A549 (cell line): ENCODE data around the gene NBEAL2. TPM values are rescaled to one million over a fixed set of nuclear protein-coding genes. Genes with fewer than 3 reads are reported as not detected.
A peak's percentile ranks its signal among the peaks of the same experiment; 100 is the strongest.

Experiments used
- ATAC-seq, 2 experiments: fragments of 200-7000 bp in 1 of 2; fragments of >200 bp in 1 of 2; cut with Nextera tagmentation in 1 of 2; cut with Tn5 transposase in 1 of 2; 3 replicates each; pipeline versions ENCODE4 v1.8.0 to v1.9.1; 2018 to 2020; ENCODE audit warnings: mild to moderate bottlenecking in 1 of 2, moderate library complexity in 1 of 2
- CTCF ChIA-PET: fragments of 300-600 bp; sonication (Branson Sonifier 250); formaldehyde crosslinking; extraction: SDS; loops from one replicate; lab custom pipeline; 2021; ENCODE audit warnings: antibody characterized with exemption, inconsistent platforms; lab: Yijun Ruan, JAX
- POLR2A ChIA-PET: fragments of 350-600 bp; formaldehyde crosslinking; extraction: SDS; loops from one replicate; lab custom pipeline; 2021; ENCODE audit warnings: antibody characterized with exemption, inconsistent platforms; lab: Yijun Ruan, JAX
- DNase-seq, 2 experiments: peaks; one replicate each; pipeline versions ENCODE4 v3.0.0 to v3.0.0-alpha.2; 2011 to 2016; ENCODE audit warnings: low read depth in 1 of 2, low spot score in 1 of 2
- FAIRE-seq: peaks from 2 replicates; lab custom pipeline; 2011; peaks lifted over from hg19 to GRCh38; lab: Jason Lieb, UNC
- H3K27ac ChIP-seq, 2 experiments: fragments of >200 bp; sonication (Bioruptor Twin); formaldehyde crosslinking; 3 replicates each; pipeline ENCODE4 v1.5.1; 2016 to 2017
- H3K4me1 ChIP-seq: fragments of >200 bp; sonication (Bioruptor Twin); formaldehyde crosslinking; 3 replicates; pipeline ENCODE4 v1.6.1; 2016
- H3K4me2 ChIP-seq: fragments of >200 bp; sonication (Bioruptor Twin); formaldehyde crosslinking; 3 replicates; pipeline ENCODE4 v1.6.1; 2016
- H3K4me3 ChIP-seq: fragments of >200 bp; sonication (Bioruptor Twin); formaldehyde crosslinking; 3 replicates; pipeline ENCODE4 v1.5.1; 2016
- H3K9me3 ChIP-seq: fragments of >200 bp; sonication (Bioruptor Twin); formaldehyde crosslinking; 3 replicates; pipeline ENCODE4 v1.6.1; 2016
- FOSB ChIP-seq: fragments of 250-450 bp; sonication (Bioruptor Pico); IDR thresholded peaks from 2 replicates; pipeline ENCODE4 v1.5.0; 2020; ENCODE audit warnings: mild to moderate bottlenecking, moderate library complexity
- FOXS1 ChIP-seq: fragments of 250-450 bp; sonication (Bioruptor Pico); IDR thresholded peaks from 2 replicates; pipeline ENCODE4 v1.5.0; 2020; ENCODE audit warnings: mild to moderate bottlenecking, moderate library complexity
- HOXA7 ChIP-seq: fragments of 250-450 bp; sonication (Bioruptor Pico); IDR thresholded peaks from 2 replicates; pipeline ENCODE4 v1.5.0; 2020; ENCODE audit warnings: mild to moderate bottlenecking, moderate library complexity
- JUNB ChIP-seq: fragments of >200 bp; sonication (Bioruptor Twin); formaldehyde crosslinking; IDR thresholded peaks from 2 replicates; pipeline ENCODE4 v1.6.1; 2016
- MAFK ChIP-seq: fragments of 450-650 bp; IDR thresholded peaks from 2 replicates; pipeline ENCODE4 v1.6.1; 2014; ENCODE audit not compliant: partially characterized antibody
- MYC ChIP-seq: IDR thresholded peaks from 2 replicates; pipeline ENCODE4 v1.6.1; 2012; ENCODE audit warnings: mild to moderate bottlenecking, inconsistent platforms, low read length, improper control_type of control experiment, borderline replicate concordance
- POLR2A ChIP-seq: IDR thresholded peaks from 2 replicates; pipeline ENCODE4 v1.6.1; 2012; ENCODE audit warnings: mild to moderate bottlenecking, low read length
- REST ChIP-seq: fragments of 200-600 bp; sonication (generic); IDR thresholded peaks from 2 replicates; pipeline ENCODE4 v1.6.1; 2016; ENCODE audit warnings: antibody characterized with exemption, mild to moderate bottlenecking, moderate library complexity
- RNF2 ChIP-seq: fragments of 200-600 bp; sonication (generic); IDR thresholded peaks from 2 replicates; pipeline ENCODE4 v1.6.1; 2016; ENCODE audit warnings: low read depth, mild to moderate bottlenecking, antibody characterized with exemption, moderate library complexity, borderline replicate concordance
- SMC3 ChIP-seq: fragments of >200 bp; sonication (Bioruptor Twin); formaldehyde crosslinking; IDR thresholded peaks from 3 replicates; pipeline ENCODE4 v1.6.1; 2018; ENCODE audit warnings: inconsistent platforms
- TFCP2L1 ChIP-seq: fragments of 250-450 bp; sonication (Bioruptor Pico); IDR thresholded peaks from 2 replicates; pipeline ENCODE4 v1.5.0; 2021; ENCODE audit warnings: mild to moderate bottlenecking
- USF2 ChIP-seq: fragments of 450-650 bp; IDR thresholded peaks from 2 replicates; pipeline ENCODE4 v1.6.1; 2014; ENCODE audit warnings: antibody characterized with exemption
- ZFP36 ChIP-seq: fragments of 450-650 bp; IDR thresholded peaks from 2 replicates; pipeline ENCODE4 v1.6.1; 2014; ENCODE audit warnings: borderline replicate concordance; ENCODE audit not compliant: partially characterized antibody
- WGBS: methylation state at CpG from one replicate; pipeline ENCODE4 v1.1.6; 2017; ENCODE audit errors: missing lambda C conversion rate; 5-methylcytosine and 5-hydroxymethylcytosine counted together
- polyA plus RNA-seq, 4 experiments: library from polyadenylated mRNA; depleted of rRNA in 3 of 4; stranded (reverse); fragments of >200 nt; fragmentation: RNase III in 1 of 4; extraction: RNeasy Plus Mini Kit Qiagen cat#74134 plus additional on column Dnase treatment in 1 of 4; gene quantifications; 2 replicates in 3 of 4; 3 replicates in 1 of 4; pipeline ENCODE4 v1.2.3, GENCODE V29; 2011 to 2017
- TF ChIP-seq, protein P1 (sequence below): IDR thresholded peaks from 2 replicates; pipeline ENCODE4 v1.6.1; 2012
- TF ChIP-seq, protein P2 (sequence below): fragments of >200 bp; sonication (Bioruptor Twin); formaldehyde crosslinking; IDR thresholded peaks from 3 replicates; pipeline ENCODE4 v1.5.1; 2016
- TF ChIP-seq, protein P3 (sequence below): IDR thresholded peaks from 2 replicates; pipeline ENCODE4 v1.6.1; 2012; ENCODE audit warnings: low read depth, borderline replicate concordance

The NBEAL2 gene
- polyA plus RNA-seq, 2 of the 4 experiments (the other 2 are of a cell fraction): 9.6 to 47.3 TPM

GRCh38 chr3:46979958-46980497, 562 bp downstream of the NBEAL2 start:
- ATAC-seq (no peak; a peak in 1 of 6 replicates), FAIRE-seq (no peak), DNase-seq (no peak)
- TF ChIP-seq, protein P1, sequence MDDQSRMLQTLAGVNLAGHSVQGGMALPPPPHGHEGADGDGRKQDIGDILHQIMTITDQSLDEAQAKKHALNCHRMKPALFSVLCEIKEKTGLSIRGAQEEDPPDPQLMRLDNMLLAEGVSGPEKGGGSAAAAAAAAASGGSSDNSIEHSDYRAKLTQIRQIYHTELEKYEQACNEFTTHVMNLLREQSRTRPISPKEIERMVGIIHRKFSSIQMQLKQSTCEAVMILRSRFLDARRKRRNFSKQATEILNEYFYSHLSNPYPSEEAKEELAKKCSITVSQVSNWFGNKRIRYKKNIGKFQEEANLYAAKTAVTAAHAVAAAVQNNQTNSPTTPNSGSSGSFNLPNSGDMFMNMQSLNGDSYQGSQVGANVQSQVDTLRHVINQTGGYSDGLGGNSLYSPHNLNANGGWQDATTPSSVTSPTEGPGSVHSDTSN: no peak
- TF ChIP-seq, protein P2, sequence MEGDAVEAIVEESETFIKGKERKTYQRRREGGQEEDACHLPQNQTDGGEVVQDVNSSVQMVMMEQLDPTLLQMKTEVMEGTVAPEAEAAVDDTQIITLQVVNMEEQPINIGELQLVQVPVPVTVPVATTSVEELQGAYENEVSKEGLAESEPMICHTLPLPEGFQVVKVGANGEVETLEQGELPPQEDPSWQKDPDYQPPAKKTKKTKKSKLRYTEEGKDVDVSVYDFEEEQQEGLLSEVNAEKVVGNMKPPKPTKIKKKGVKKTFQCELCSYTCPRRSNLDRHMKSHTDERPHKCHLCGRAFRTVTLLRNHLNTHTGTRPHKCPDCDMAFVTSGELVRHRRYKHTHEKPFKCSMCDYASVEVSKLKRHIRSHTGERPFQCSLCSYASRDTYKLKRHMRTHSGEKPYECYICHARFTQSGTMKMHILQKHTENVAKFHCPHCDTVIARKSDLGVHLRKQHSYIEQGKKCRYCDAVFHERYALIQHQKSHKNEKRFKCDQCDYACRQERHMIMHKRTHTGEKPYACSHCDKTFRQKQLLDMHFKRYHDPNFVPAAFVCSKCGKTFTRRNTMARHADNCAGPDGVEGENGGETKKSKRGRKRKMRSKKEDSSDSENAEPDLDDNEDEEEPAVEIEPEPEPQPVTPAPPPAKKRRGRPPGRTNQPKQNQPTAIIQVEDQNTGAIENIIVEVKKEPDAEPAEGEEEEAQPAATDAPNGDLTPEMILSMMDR: no peak
- peak overlapping the region; percentile 92 for H3K4me3 ChIP-seq
- H3K9me3 ChIP-seq: no peaks in the 10 kb centered on the region
- H3K4me2 ChIP-seq: peak overlapping the region; percentile 82
- H3K27ac ChIP-seq: peak overlapping the region; percentile 91 to 97
- ChIA-PET POLR2A (interaction anchor here (0.6 to 2.0 kb wide), 9 partner anchors 11 to 184 kb away, joined by 3 to 5 read pairs (median 4); partner anchors contain the start of gene SETD2), CTCF (interaction anchor here (1.0 to 1.7 kb wide), 7 partner anchors 12 to 275 kb away, joined by 3 to 7 read pairs (median 4); no protein-coding TSS in a partner anchor)
- 0% methylated on average over 1 of the region's 40 CpGs for WGBS
- peaks cover 38% of the 10 kb centered on the region for H3K4me1 ChIP-seq

DNA sequence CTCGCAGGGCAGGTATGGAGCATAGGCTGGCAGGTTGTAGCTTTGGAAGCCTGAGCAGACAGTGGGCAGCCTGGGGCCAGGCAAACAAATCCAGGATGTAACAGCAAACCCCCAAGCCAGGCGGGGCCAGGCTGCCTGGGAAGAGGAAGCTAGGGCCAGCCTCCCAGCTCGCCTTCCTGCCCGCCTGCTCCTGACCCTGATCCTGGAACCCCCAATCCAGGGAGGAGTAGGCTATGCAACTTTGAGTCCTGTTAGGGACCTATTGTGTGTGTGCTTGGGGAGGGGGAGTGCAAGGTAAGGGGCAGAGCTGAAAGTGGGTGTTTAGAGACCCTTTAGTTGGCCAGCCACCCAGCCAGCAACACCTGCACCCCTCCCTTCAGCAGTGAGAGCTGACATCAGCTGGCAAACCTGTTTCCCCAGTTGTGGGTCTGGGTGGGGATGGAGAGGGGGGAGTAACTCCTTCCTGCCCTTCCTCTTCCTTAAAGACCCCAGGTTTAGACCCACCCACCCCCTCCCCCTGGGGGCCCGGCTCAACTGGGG, 2.5 kb downstream of the NBEAL2 start:
- FAIRE-seq (no peak), DNase-seq (no peak)
- peak overlapping the region; percentile 82; the same call in 2 of the 3 replicates for H3K4me2 ChIP-seq

GRCh38 chr3:46982546-46982945, 3.1 kb downstream of the NBEAL2 start:
- no peak for DNase-seq
- no peak for FAIRE-seq
- Histone ChIP-seq H3K4me2 (no peak overlapping the region), H3K9me3 (no peaks in the 10 kb centered on the region), H3K27ac (no peak overlapping the region), H3K4me3 (no peak overlapping the region), H3K4me1 (peaks cover 44% of the 10 kb centered on the region)
- TF ChIP-seq, protein P3, sequence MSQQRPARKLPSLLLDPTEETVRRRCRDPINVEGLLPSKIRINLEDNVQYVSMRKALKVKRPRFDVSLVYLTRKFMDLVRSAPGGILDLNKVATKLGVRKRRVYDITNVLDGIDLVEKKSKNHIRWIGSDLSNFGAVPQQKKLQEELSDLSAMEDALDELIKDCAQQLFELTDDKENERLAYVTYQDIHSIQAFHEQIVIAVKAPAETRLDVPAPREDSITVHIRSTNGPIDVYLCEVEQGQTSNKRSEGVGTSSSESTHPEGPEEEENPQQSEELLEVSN: no peak
- CTCF ChIA-PET: interaction anchor here (1.1 to 2.1 kb wide), 4 partner anchors 16 to 47 kb away, joined by 4 to 13 read pairs (median 6); no protein-coding TSS in a partner anchor
- no peak for ATAC-seq
- 95% methylated on average over 2 of the region's 2 CpGs for WGBS
- POLR2A ChIA-PET: no interaction called here

More for the DNA sequence above, 2.5 kb downstream of the NBEAL2 start:
- Histone ChIP-seq H3K4me3 (no peak overlapping the region), H3K4me1 (peaks cover 44% of the 10 kb centered on the region), H3K27ac (peak overlapping the region in 1 of 2 experiments; percentile 45; a peak in 1 of 6 replicates), H3K9me3 (no peaks in the 10 kb centered on the region)
- ChIA-PET CTCF (interaction anchor here (0.9 to 2.1 kb wide), 6 partner anchors 17 to 72 kb away, joined by 3 to 13 read pairs (median 5); no protein-coding TSS in a partner anchor), POLR2A (interaction anchor here (0.6 kb wide), 1 partner anchor 9 kb away, joined by 6 read pairs; no protein-coding TSS in a partner anchor)
- no peak for ATAC-seq
- 71% methylated on average over 1 of the region's 5 CpGs for WGBS
- TF ChIP-seq TFCP2L1 (CRISPR knock-in tag) (no peak), HOXA7 (CRISPR knock-in tag) (no peak), MAFK (no peak)
- TF ChIP-seq, protein P3: no peak

DNA sequence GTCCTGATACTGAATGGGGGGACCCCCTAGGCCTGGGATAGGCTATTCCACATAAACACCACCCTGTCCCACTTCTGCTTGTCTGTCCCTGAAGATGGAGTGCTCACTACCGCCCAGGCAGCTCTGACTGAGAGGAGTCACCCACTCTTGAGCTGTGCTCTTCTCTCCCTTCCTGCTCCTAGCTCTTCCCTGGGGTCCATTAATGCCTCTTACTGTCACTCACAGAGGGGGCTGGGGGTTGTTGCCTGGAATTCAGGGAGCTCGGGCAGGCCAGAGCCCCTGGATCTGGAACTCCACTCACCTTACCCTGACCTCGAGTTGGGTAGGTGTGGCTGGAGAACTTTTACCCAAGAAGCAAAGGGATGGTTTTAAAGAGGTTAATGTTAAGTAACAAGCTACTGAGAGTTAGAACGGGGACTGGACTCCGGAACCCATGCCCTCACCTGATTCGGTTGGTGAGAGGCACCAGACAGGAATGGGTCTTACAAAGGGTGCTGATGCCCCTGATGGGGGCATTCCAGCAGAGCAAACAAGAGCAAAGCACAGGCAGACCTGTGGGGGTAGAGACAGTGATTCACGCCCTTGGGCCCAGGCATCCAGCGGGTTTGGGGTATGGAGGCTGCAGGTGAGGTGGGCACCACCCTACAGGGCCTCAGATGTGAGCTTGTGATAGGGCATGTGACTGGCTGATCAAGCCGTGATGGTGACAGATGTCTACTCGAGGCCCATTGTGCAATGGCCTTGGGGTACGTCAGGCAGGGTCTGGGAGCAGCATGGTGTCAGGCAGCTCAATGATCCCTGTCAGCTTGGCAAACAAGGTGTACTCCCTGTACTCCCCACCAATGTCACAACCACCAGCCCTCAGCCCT, 5.4 kb downstream of the NBEAL2 start:
- Histone ChIP-seq H3K27ac (no peak overlapping the region), H3K4me2 (no peak overlapping the region), H3K4me1 (peaks cover 36% of the 10 kb centered on the region), H3K9me3 (no peaks in the 10 kb centered on the region), H3K4me3 (no peak overlapping the region)
- 78% methylated on average over 10 of the region's 11 CpGs for WGBS
- DNase-seq (no peak), FAIRE-seq (no peak), ATAC-seq (no peak)
- ChIA-PET CTCF (interaction anchor here (0.8 to 2.1 kb wide), 3 partner anchors 13 to 75 kb away, joined by 3 to 11 read pairs (median 6); no protein-coding TSS in a partner anchor), POLR2A (interaction anchor here (0.5 kb wide), 1 partner anchor 8 kb away, joined by 4 read pairs; no protein-coding TSS in a partner anchor)
- no peak for TF ChIP-seq USF2
- TF ChIP-seq FOSB: no peak
- no peak for TF ChIP-seq MYC
- TF ChIP-seq FOXS1 (CRISPR knock-in tag): no peak
- no peak for TF ChIP-seq ZFP36
- TF ChIP-seq REST: no peak
- TF ChIP-seq POLR2A: no peak
- TF ChIP-seq JUNB: no peak
- TF ChIP-seq SMC3: no peak
- no peak for TF ChIP-seq RNF2
